Astrocyte (in vitro differentiated cells and primary cell): ENCODE data around the gene TMOD4. TPM values are rescaled to one million over a fixed set of nuclear protein-coding genes. Genes with fewer than 3 reads are reported as not detected.

ENCODE experiments used
- DNase-seq: peaks from one replicate; pipeline ENCODE4 v3.0.0-alpha.2; 2010; ENCODE audit warnings: low read depth
- FAIRE-seq: peaks from 2 replicates; lab custom pipeline; 2011; peaks lifted over from hg19 to GRCh38; lab: Jason Lieb, UNC
- H2AFZ ChIP-seq: 2 replicates; pipeline ENCODE4 v1.6.0; 2012; ENCODE audit warnings: low read depth, low read length, inconsistent platforms
- H3K27ac ChIP-seq: 2 replicates; pipeline ENCODE4 v1.5.1; 2011; ENCODE audit warnings: low read depth, low read length, inconsistent platforms
- H3K27me3 ChIP-seq: 2 replicates; pipeline ENCODE4 v1.6.0; 2011; ENCODE audit warnings: low read length, inconsistent platforms; ENCODE audit not compliant: insufficient read depth
- H3K36me3 ChIP-seq: 2 replicates; pipeline ENCODE4 v1.5.1; 2011; ENCODE audit warnings: low read length, inconsistent platforms; ENCODE audit not compliant: insufficient read depth
- H3K4me1 ChIP-seq: 2 replicates; pipeline ENCODE4 v1.5.1; 2011; ENCODE audit warnings: low read length, inconsistent platforms; ENCODE audit not compliant: insufficient read depth
- H3K4me2 ChIP-seq: 2 replicates; pipeline ENCODE4 v1.6.0; 2012; ENCODE audit warnings: low read length, inconsistent platforms
- H3K4me3 ChIP-seq: 2 replicates; pipeline ENCODE4 v1.5.1; 2011; ENCODE audit warnings: low read depth, mild to moderate bottlenecking, low read length, inconsistent platforms; ENCODE audit not compliant: insufficient read depth
- H3K79me2 ChIP-seq: 2 replicates; pipeline ENCODE4 v1.6.0; 2012; ENCODE audit warnings: mild to moderate bottlenecking, low read length, inconsistent platforms; ENCODE audit not compliant: insufficient read depth
- H3K9ac ChIP-seq: 2 replicates; pipeline ENCODE4 v1.6.0; 2012; ENCODE audit warnings: mild to moderate bottlenecking, low read length, inconsistent platforms
- H3K9me3 ChIP-seq: 2 replicates; pipeline ENCODE4 v1.5.1; 2012; ENCODE audit warnings: low read depth, mild to moderate bottlenecking, low read length, inconsistent platforms; ENCODE audit not compliant: insufficient read depth
- H4K20me1 ChIP-seq: 2 replicates; pipeline ENCODE4 v1.6.0; 2012; ENCODE audit warnings: low read length, inconsistent platforms; ENCODE audit not compliant: insufficient read depth
- H3K27ac Mint-ChIP-seq: one replicate; pipeline ENCODE4 v1.8.0; 2021; ENCODE audit warnings: mild to moderate bottlenecking, mixed read lengths; ENCODE audit not compliant: unreplicated experiment
- H3K27me3 Mint-ChIP-seq: one replicate; pipeline ENCODE4 v1.8.0; 2021; ENCODE audit warnings: low read depth, mixed read lengths; ENCODE audit not compliant: unreplicated experiment
- H3K36me3 Mint-ChIP-seq: one replicate; pipeline ENCODE4 v1.8.0; 2021; ENCODE audit warnings: low read depth, mixed read lengths; ENCODE audit not compliant: unreplicated experiment
- H3K4me1 Mint-ChIP-seq: one replicate; pipeline ENCODE4 v1.8.0; 2021; ENCODE audit warnings: low read depth, mixed read lengths; ENCODE audit not compliant: unreplicated experiment
- H3K4me3 Mint-ChIP-seq: one replicate; pipeline ENCODE4 v1.8.0; 2021; ENCODE audit warnings: mild to moderate bottlenecking, moderate library complexity, mixed read lengths; ENCODE audit not compliant: unreplicated experiment
- H3K9me3 Mint-ChIP-seq: one replicate; pipeline ENCODE4 v1.8.0; 2021; ENCODE audit warnings: mild to moderate bottlenecking, mixed read lengths; ENCODE audit not compliant: unreplicated experiment
- EZH2 ChIP-seq: IDR thresholded peaks from 2 replicates; pipeline ENCODE4 v1.6.1; 2012; ENCODE audit warnings: mild to moderate bottlenecking, low read length, inconsistent platforms; ENCODE audit not compliant: insufficient read depth
- total RNA-seq: library from RNA; stranded (reverse); gene quantifications from 2 replicates; pipeline ENCODE4 v1.2.1, GENCODE V29; 2021
- TF ChIP-seq, protein P1 (sequence below): IDR thresholded peaks from 2 replicates; pipeline ENCODE4 v1.5.1; 2011; ENCODE audit warnings: low read depth, mild to moderate bottlenecking, inconsistent platforms, low read length, moderate library complexity; ENCODE audit not compliant: insufficient read depth

Gene TMOD4
- total RNA-seq, 1 donor from 2014 or later: 1.4 TPM

DNA sequence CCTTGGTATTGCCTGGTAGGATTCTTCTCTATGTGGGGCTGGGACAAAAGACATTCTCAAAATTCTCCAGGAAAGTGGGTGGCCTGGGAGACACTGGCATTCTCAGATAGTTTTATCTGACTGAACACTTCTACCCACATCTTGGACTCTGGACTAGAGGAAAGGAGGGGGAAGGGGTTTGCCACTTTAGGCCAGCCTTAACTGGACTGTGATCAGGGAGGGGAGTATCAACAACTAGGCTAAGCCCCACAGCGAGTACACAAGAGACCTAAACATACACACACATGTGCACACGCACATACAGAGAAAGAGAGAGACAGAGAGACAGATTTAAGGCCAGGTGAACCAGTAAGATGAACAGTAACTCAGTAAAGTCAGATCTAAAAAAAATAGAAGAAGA, 28.1 kb downstream of the TMOD4 start:
- H3K27ac ChIP-seq: no peak overlapping the region
- Mint-ChIP-seq H3K4me1 (peaks cover 16% of the 10 kb centered on the region), H3K9me3 (no peaks in the 10 kb centered on the region), H3K4me3 (no peak overlapping the region), H3K27me3 (peaks cover 18% of the 10 kb centered on the region), H3K27ac (peak overlapping the region; percentile 77), H3K36me3 (peaks cover 5% of the 10 kb centered on the region)
- H2AFZ ChIP-seq: no peak overlapping the region
- no peak for FAIRE-seq
- peaks cover 14% of the 10 kb centered on the region for H3K4me1 ChIP-seq
- H3K79me2 ChIP-seq: no peaks in the 10 kb centered on the region
- H3K36me3 ChIP-seq: no peaks in the 10 kb centered on the region
- H3K4me3 ChIP-seq: no peak overlapping the region
- H3K4me2 ChIP-seq: no peak overlapping the region
- no peak overlapping the region for H3K9ac ChIP-seq
- TF ChIP-seq, protein P1, sequence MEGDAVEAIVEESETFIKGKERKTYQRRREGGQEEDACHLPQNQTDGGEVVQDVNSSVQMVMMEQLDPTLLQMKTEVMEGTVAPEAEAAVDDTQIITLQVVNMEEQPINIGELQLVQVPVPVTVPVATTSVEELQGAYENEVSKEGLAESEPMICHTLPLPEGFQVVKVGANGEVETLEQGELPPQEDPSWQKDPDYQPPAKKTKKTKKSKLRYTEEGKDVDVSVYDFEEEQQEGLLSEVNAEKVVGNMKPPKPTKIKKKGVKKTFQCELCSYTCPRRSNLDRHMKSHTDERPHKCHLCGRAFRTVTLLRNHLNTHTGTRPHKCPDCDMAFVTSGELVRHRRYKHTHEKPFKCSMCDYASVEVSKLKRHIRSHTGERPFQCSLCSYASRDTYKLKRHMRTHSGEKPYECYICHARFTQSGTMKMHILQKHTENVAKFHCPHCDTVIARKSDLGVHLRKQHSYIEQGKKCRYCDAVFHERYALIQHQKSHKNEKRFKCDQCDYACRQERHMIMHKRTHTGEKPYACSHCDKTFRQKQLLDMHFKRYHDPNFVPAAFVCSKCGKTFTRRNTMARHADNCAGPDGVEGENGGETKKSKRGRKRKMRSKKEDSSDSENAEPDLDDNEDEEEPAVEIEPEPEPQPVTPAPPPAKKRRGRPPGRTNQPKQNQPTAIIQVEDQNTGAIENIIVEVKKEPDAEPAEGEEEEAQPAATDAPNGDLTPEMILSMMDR: no peak
- no peak for TF ChIP-seq EZH2
- DNase-seq: no peak
- H3K9me3 ChIP-seq: no peaks in the 10 kb centered on the region
- peaks cover 12% of the 10 kb centered on the region for H4K20me1 ChIP-seq
- H3K27me3 ChIP-seq: peaks cover 2% of the 10 kb centered on the region

DNA sequence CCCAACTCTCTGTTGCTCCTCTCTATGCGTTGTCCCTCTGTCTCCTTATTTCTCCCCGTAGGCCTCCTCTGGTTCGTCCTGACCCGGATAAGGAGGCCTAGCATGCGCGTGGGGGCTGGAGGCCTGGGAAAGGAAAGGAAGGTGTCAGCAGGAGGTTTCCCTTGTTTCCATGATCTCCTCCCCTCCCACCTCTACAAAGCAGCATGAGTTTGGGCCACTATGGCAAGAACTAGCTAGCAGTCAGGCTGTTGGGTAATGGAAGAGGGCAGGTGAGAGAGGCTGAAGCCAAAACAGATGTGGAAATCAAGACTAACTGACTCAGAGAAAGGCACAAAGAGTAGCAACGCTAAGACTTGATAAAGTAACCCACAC, 28.7 kb downstream of the TMOD4 start:
- H3K4me1 Mint-ChIP-seq: peaks cover 16% of the 10 kb centered on the region
- peak overlapping the region; percentile 71 for H3K4me3 ChIP-seq
- H3K36me3 ChIP-seq: no peaks in the 10 kb centered on the region
- peaks cover 5% of the 10 kb centered on the region for H3K36me3 Mint-ChIP-seq
- peaks cover 14% of the 10 kb centered on the region for H3K4me1 ChIP-seq
- H3K27me3 ChIP-seq: peaks cover 2% of the 10 kb centered on the region
- peak overlapping the region; percentile 85 for H3K27ac Mint-ChIP-seq
- TF ChIP-seq, protein P1: no peak
- no peak for TF ChIP-seq EZH2
- peaks cover 18% of the 10 kb centered on the region for H3K27me3 Mint-ChIP-seq
- no peaks in the 10 kb centered on the region for H3K79me2 ChIP-seq
- no peak for FAIRE-seq
- H3K9me3 Mint-ChIP-seq: no peaks in the 10 kb centered on the region
- H4K20me1 ChIP-seq: peaks cover 12% of the 10 kb centered on the region
- peak overlapping the region; percentile 91 for H3K4me3 Mint-ChIP-seq
- peak overlapping the region; percentile 80 for H2AFZ ChIP-seq
- peak overlapping the region; percentile 81 for H3K9ac ChIP-seq
- no peak for DNase-seq
- peak overlapping the region; percentile 84 for H3K4me2 ChIP-seq
- no peaks in the 10 kb centered on the region for H3K9me3 ChIP-seq
- peak overlapping the region; percentile 1 for H3K27ac ChIP-seq

DNA sequence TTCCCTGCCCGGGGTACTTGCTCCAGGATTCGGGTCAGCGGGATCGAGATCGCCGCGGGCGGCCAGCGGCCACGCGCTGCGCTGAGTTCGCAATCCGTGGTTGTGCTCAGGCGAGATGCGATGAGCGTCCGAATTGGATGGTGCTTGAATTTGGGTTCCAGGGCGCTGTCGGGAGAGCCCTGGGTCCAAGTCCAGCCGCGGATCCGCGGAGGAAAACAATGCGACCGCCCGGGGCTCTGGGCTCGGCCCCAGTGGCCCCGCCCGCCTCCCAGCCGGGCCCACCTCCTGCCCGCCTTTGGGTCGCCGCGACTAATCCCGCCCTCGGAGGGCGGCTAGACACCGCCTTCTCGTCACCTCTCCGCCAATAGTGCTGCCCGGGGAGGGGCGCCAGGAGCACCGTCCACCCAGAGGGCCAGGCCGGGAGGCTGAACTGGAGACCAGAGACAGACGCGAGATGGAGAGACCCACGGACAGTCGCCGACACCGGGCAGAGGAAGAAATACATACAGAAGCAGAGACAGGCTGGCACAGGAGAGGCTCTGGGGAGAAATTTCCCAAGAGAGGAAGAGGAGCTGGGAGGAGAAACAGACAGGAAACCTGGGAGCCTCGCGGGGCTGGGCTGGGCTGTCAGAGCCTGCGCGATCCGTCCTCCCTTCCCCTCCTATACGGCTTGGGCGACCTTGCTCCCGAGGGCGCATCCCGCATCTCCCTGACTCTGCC, 29.2 kb downstream of the TMOD4 start, which contains the start of gene SEMA6C:
Gene SEMA6C, minus strand, starts transcription at position 220 of the 720 bp plus-strand sequence. CDS start 4,010 bp downstream, outside the sequence.
- H3K36me3 Mint-ChIP-seq: peaks cover 5% of the 10 kb centered on the region
- Histone ChIP-seq H4K20me1 (peaks cover 12% of the 10 kb centered on the region), H3K4me3 (peak within 1 kb of the TSS; percentile 71), H3K36me3 (no peaks in the 10 kb centered on the region), H3K9ac (peak within 1 kb of the TSS; percentile 81), H3K79me2 (no peaks in the 10 kb centered on the region), H2AFZ (peak within 1 kb of the TSS; percentile 82), H3K4me1 (peaks cover 14% of the 10 kb centered on the region), H3K4me2 (peak within 1 kb of the TSS; percentile 84), H3K27me3 (peaks cover 2% of the 10 kb centered on the region), H3K27ac (peak within 1 kb of the TSS; percentile 1), H3K9me3 (no peaks in the 10 kb centered on the region)
- peak within 1 kb of the TSS; percentile 85 for H3K27ac Mint-ChIP-seq
- FAIRE-seq (no peak), DNase-seq (peak; percentile 82)
- H3K27me3 Mint-ChIP-seq: peaks cover 18% of the 10 kb centered on the region
- H3K9me3 Mint-ChIP-seq: no peaks in the 10 kb centered on the region
- TF ChIP-seq, protein P1: no peak
- no peak for TF ChIP-seq EZH2
- H3K4me1 Mint-ChIP-seq: peaks cover 16% of the 10 kb centered on the region
- peak within 1 kb of the TSS; percentile 91 for H3K4me3 Mint-ChIP-seq
